PC-3 (cell line): ENCODE data around the gene QDPR.

Experiments
- CTCF ChIP-seq: fragments of 300-600 bp; sonication (generic); conservative IDR thresholded peaks from 2 replicates; pipeline ENCODE4 v1.5.1; 2017; ENCODE audit warnings: antibody characterized with exemption, low read depth, mild to moderate bottlenecking, low read length
- EZH2 ChIP-seq: fragments of 300-600 bp; sonication (generic); IDR thresholded peaks from one replicate; pipeline ENCODE4 v1.6.1; 2017; ENCODE audit warnings: antibody characterized with exemption, mild to moderate bottlenecking, low read length; ENCODE audit not compliant: unreplicated experiment
- EZH2phosphoT487 ChIP-seq: fragments of 300-600 bp; sonication (generic); IDR thresholded peaks from 2 replicates; pipeline ENCODE4 v1.6.1; 2018; ENCODE audit warnings: mild to moderate bottlenecking, antibody characterized with exemption, low read length, borderline replicate concordance

GRCh38 chr4:17502756-17503155 is 9.1 kb downstream of the QDPR start:
- no peak for TF ChIP-seq CTCF
- no peak for TF ChIP-seq EZH2
- TF ChIP-seq EZH2phosphoT487: no peak
